Muscle of leg (tissue), 11 donors: ENCODE data around the gene DYSF. TPM values are rescaled to one million over a fixed set of nuclear protein-coding genes. Genes with fewer than 3 reads are reported as not detected.
A peak's percentile ranks its signal among the peaks of the same experiment; 100 is the strongest.

Experiments used
- DNase-seq: peaks from one replicate; pipeline ENCODE4 v3.0.0; 2013
- H3K27ac ChIP-seq: one replicate; pipeline ENCODE4 v1.5.1; 2013; ENCODE audit warnings: mild to moderate bottlenecking, low read length, control low read depth
- H3K27me3 ChIP-seq: one replicate; pipeline ENCODE4 v1.6.1; 2013; ENCODE audit warnings: low read length; ENCODE audit not compliant: control insufficient read depth, insufficient read depth
- H3K36me3 ChIP-seq: one replicate; pipeline ENCODE4 v1.6.1; 2013; ENCODE audit warnings: low read length; ENCODE audit not compliant: control insufficient read depth, insufficient read depth
- H3K4me1 ChIP-seq: one replicate; pipeline ENCODE4 v1.6.1; 2013; ENCODE audit warnings: low read length; ENCODE audit not compliant: control insufficient read depth, insufficient read depth
- H3K4me3 ChIP-seq: one replicate; pipeline ENCODE4 v1.5.1; 2013; ENCODE audit warnings: low read length, control low read depth
- H3K9me3 ChIP-seq: replicated peaks from 2 replicates; pipeline ENCODE4 v1.6.1; 2013; ENCODE audit warnings: low read depth, low read length; ENCODE audit not compliant: control insufficient read depth
- WGBS: methylation state at CpG from one replicate; pipeline ENCODE4 v1.1.5; 2013; ENCODE audit warnings: missing lambda C conversion rate; ENCODE audit not compliant: insufficient coverage; 5-methylcytosine and 5-hydroxymethylcytosine counted together
- polyA plus RNA-seq, 8 donors: library from polyadenylated mRNA; unstranded; fragments of 120-200 nt; gene quantifications; one replicate each; pipeline versions ENCODE4 v1.2.1 to v1.2.3, GENCODE V29; 2013; ENCODE audit warnings: inconsistent platforms in 1 of 8, low replicate concordance in 1 of 8; ENCODE audit not compliant: insufficient read length in 8 of 8, insufficient read depth in 1 of 8
- total RNA-seq: library from RNA; stranded (reverse); fragments of 120-200 nt; gene quantifications from one replicate; pipeline ENCODE4 v1.2.4, GENCODE V29; 2013

The DYSF gene
- total and polyA plus RNA-seq, 9 donors: 51.6 to 152 (median 106) TPM

- Histone ChIP-seq H3K27me3 (peaks cover 4% of the 10 kb centered on the region), H3K4me1 (peaks cover 8% of the 10 kb centered on the region), H3K36me3 (peaks cover 37% of the 10 kb centered on the region), H3K27ac (no peak overlapping the region), H3K9me3 (no peaks in the 10 kb centered on the region), H3K4me3 (no peak overlapping the region)
- WGBS: 88% methylated on average over 2 of the region's 2 CpGs
- DNase-seq: no peak
These were observed 101.3 kb downstream of the DYSF start for GRCh38 chr2:71554706-71555056.

- peaks cover 4% of the 10 kb centered on the region for H3K27me3 ChIP-seq
- DNase-seq: no peak
- no peak overlapping the region for H3K27ac ChIP-seq
- no peak overlapping the region for H3K4me3 ChIP-seq
- H3K9me3 ChIP-seq: no peaks in the 10 kb centered on the region
- H3K36me3 ChIP-seq: peaks cover 39% of the 10 kb centered on the region
- 67% methylated on average over 18 of the region's 21 CpGs for WGBS
- peaks cover 21% of the 10 kb centered on the region for H3K4me1 ChIP-seq
These were observed 102.6 kb downstream of the DYSF start for GRCh38 chr2:71555798-71556454.

GRCh38 chr2:71556692-71557250 is 103.4 kb downstream of the DYSF start:
- Histone ChIP-seq H3K4me3 (no peak overlapping the region), H3K27me3 (peaks cover 4% of the 10 kb centered on the region), H3K4me1 (peaks cover 25% of the 10 kb centered on the region), H3K9me3 (no peaks in the 10 kb centered on the region), H3K36me3 (peaks cover 43% of the 10 kb centered on the region), H3K27ac (no peak overlapping the region)
- WGBS: 69% methylated on average over 3 of the region's 5 CpGs
- no peak for DNase-seq

- peaks cover 40% of the 10 kb centered on the region for H3K36me3 ChIP-seq
- DNase-seq: no peak
- H3K4me3 ChIP-seq: no peak overlapping the region
- H3K4me1 ChIP-seq: peaks cover 29% of the 10 kb centered on the region
- no peak overlapping the region for H3K27ac ChIP-seq
- no peaks in the 10 kb centered on the region for H3K9me3 ChIP-seq
- H3K27me3 ChIP-seq: peaks cover 4% of the 10 kb centered on the region
- WGBS: 71% methylated on average over 4 of the region's 6 CpGs
These were observed 104.0 kb downstream of the DYSF start for GRCh38 chr2:71557321-71557720.

- no peak overlapping the region for H3K4me3 ChIP-seq
- DNase-seq: no peak
These were observed 105.1 kb downstream of the DYSF start for GRCh38 chr2:71558300-71559051.

GRCh38 chr2:71559080-71559827 is 105.9 kb downstream of the DYSF start:
- DNase-seq: no peak
- 79% methylated on average over 15 of the region's 15 CpGs for WGBS
- no peak overlapping the region for H3K27ac ChIP-seq
- no peak overlapping the region for H3K4me3 ChIP-seq
- H3K36me3 ChIP-seq: peaks cover 39% of the 10 kb centered on the region
- H3K4me1 ChIP-seq: peaks cover 30% of the 10 kb centered on the region
- no peaks in the 10 kb centered on the region for H3K9me3 ChIP-seq
- H3K27me3 ChIP-seq: peaks cover 4% of the 10 kb centered on the region

More at GRCh38 chr2:71558300-71559051, 105.1 kb downstream of the DYSF start:
- H3K27ac ChIP-seq: no peak overlapping the region
- no peaks in the 10 kb centered on the region for H3K9me3 ChIP-seq
- H3K4me1 ChIP-seq: peaks cover 31% of the 10 kb centered on the region
- peaks cover 44% of the 10 kb centered on the region for H3K36me3 ChIP-seq
- WGBS: 81% methylated on average over 9 of the region's 10 CpGs
- peaks cover 4% of the 10 kb centered on the region for H3K27me3 ChIP-seq

- WGBS: 53% methylated on average over 12 of the region's 31 CpGs
- Histone ChIP-seq H3K4me1 (peaks cover 30% of the 10 kb centered on the region), H3K4me3 (no peak overlapping the region), H3K27me3 (peaks cover 4% of the 10 kb centered on the region), H3K36me3 (peaks cover 35% of the 10 kb centered on the region), H3K9me3 (no peaks in the 10 kb centered on the region), H3K27ac (peak overlapping the region; percentile 13)
- DNase-seq: no peak
These were observed 106.7 kb downstream of the DYSF start for GRCh38 chr2:71559828-71560637.

GRCh38 chr2:71560638-71561011 is 107.3 kb downstream of the DYSF start:
- WGBS: 24% methylated on average over 20 of the region's 20 CpGs
- Histone ChIP-seq H3K27me3 (peaks cover 4% of the 10 kb centered on the region), H3K9me3 (no peaks in the 10 kb centered on the region), H3K27ac (no peak overlapping the region), H3K4me1 (peaks cover 33% of the 10 kb centered on the region), H3K36me3 (peaks cover 29% of the 10 kb centered on the region), H3K4me3 (no peak overlapping the region)
- DNase-seq: peak; percentile 73

GRCh38 chr2:71561441-71562267 is 108.3 kb downstream of the DYSF start:
- DNase-seq: no peak
- Histone ChIP-seq H3K36me3 (peaks cover 25% of the 10 kb centered on the region), H3K27me3 (peaks cover 3% of the 10 kb centered on the region), H3K27ac (no peak overlapping the region), H3K9me3 (no peaks in the 10 kb centered on the region), H3K4me1 (peaks cover 37% of the 10 kb centered on the region), H3K4me3 (no peak overlapping the region)
- WGBS: 80% methylated on average over 15 of the region's 15 CpGs
